EL (cell line): ENCODE results near the gene MYH7B.

Source experiments
- DNase-seq: peaks from one replicate; pipeline ENCODE4 v3.0.0-alpha.2; 2016

Gene MYH7B

GRCh38 chr20:34945315-34946077 lies 10.2 kb upstream of the MYH7B start:
- no peak for DNase-seq

- DNase-seq = no peak
Observed at GRCh38 chr20:34946661-34947060, 9.0 kb upstream of the MYH7B start.

DNA sequence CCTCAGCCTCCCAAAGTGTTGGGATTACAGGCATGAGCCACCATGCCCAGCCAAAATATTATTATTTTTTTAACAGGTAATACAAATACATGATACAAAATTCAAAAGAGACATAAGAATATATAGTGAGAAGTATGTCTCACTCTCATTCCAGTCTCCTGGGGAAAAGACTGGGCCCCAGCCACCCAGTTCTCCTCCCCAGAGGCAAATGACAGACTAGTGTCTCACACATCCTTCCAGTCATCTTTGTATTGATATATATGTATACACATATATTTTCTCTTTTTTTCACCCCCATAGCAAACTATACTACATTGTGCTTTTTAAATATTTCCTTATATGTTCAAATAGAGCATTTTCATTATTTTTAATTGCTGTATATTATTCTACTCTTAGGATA lies 8.3 kb upstream of the MYH7B start:
- no peak for DNase-seq

- peak; percentile 78 for DNase-seq
Observed at GRCh38 chr20:34948030-34948429, 7.6 kb upstream of the MYH7B start.

DNA sequence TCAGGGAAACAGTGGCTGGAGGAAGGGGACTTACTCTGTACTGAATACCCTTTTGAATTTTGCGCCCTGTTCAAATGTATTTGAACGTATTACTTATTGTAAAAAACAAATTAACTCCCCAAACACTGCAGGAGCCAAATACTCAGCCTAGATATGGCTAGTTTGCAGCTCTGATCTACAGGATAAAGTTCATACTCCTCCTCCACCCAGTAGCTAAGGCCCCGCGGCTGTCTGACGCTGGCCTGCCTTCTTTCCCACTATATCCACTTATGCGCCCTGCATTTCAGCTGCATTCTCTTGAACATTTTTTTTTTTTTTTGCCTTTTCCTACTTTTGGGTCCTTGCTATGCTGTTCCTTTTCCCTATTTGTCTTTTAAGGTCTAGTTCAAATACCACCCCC lies 6.5 kb upstream of the MYH7B start:
- no peak for DNase-seq

DNA sequence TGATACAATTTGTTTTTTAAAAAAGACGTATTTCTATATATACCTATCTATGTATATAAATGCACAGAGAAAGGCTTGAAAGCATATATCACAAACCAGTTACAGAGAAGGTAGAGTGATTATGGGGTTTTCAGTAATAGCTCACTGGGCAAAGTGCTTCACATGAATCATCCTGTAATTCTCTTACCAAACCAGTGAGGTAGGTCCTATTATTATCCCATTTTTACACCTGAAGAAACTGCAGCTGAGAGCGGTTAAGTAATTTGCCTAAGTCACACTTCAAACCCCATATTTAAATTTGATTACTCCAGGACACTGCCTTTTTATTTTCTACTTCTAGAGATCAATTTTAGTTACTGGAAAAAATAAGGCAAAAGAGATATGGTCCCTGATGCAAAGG lies 4.4 kb upstream of the MYH7B start:
- no peak for DNase-seq

- DNase-seq = no peak
Observed at GRCh38 chr20:34951652-34952051, 4.0 kb upstream of the MYH7B start.

DNA sequence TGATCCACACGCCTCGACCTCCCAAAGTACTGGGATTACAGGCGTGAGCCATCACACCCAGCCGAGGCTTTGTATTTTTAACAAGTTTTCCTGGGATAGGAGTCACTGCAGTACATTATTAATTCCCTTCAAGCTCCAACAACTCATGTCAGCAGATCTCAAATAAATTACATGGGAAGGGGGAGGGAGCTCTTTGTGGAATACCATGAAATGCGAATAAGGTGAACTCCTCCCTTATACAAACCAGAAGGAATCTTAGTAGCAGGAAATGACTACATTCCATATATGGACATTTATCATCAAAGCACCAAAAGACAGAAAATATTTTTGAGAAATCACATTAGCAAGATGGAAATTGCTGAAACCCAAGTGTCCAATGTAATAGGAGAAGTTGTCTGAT lies 3.0 kb upstream of the MYH7B start:
- DNase-seq = peak; percentile 18

DNA sequence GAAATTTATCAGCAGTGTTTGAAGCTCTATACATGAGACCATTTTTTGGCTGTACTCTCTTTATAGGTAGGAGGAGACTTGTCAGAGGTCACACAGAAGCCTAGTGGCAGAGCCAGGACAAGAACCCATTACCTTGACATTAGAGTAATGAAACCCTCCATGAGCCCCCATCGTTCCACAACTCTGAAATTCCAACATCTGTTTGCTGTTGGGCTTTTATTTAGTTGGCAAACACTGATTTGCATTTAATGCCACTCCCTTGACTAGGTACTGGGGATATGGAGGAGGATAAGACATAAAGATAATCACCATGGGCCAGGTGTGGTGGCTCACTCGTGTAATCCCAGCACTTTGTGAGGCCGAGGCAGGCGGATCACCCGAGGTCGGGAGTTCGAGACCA lies 1.7 kb upstream of the MYH7B start:
- no peak for DNase-seq

DNA sequence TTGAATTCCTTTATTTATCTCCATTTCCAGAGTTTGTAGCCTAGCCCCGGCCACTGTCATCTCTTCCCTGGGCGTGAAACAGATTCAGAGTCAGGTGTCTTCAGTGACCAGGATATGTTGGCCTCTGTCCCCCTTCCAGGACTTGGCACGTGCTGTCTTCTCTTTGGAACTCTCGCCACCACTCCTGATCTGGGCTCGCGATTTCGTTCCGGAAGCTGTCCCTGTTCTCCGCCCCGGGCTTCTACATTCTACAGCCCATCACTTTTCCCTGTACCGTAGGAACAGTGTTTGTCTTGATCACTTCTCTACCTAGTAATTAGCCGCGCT lies 801 bp upstream of the MYH7B start:
- peak; percentile 65 for DNase-seq

DNA sequence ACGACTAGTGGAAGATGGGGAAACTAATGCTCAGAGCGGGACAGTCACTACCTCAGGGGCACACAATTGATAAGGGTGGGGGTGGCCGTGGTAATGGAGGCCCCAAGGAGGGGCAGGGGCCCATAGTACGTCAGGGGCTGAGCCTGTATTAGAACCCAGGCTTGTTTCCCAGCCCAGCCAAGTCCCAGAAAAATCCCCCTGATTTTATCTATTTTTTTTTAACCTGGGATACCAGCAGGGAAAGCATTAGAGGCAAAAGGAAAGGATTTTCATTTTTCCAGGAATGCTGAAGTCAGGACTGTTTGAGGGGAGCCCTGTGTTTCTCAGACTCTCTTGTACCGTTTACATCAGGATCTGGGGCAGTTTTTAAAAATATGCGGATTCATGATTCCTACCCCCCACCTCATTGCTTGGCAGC lies 382 bp downstream of the MYH7B start:
- DNase-seq = no peak

- no peak for DNase-seq
Observed at GRCh38 chr20:34956751-34957472, 1.2 kb downstream of the MYH7B start.

- no peak for DNase-seq
Observed at GRCh38 chr20:34964486-34964885, 8.8 kb downstream of the MYH7B start.

GRCh38 chr20:34965051-34965450 lies 9.4 kb downstream of the MYH7B start:
- no peak for DNase-seq

GRCh38 chr20:34967421-34967820 lies 11.8 kb downstream of the MYH7B start:
- no peak for DNase-seq

DNA sequence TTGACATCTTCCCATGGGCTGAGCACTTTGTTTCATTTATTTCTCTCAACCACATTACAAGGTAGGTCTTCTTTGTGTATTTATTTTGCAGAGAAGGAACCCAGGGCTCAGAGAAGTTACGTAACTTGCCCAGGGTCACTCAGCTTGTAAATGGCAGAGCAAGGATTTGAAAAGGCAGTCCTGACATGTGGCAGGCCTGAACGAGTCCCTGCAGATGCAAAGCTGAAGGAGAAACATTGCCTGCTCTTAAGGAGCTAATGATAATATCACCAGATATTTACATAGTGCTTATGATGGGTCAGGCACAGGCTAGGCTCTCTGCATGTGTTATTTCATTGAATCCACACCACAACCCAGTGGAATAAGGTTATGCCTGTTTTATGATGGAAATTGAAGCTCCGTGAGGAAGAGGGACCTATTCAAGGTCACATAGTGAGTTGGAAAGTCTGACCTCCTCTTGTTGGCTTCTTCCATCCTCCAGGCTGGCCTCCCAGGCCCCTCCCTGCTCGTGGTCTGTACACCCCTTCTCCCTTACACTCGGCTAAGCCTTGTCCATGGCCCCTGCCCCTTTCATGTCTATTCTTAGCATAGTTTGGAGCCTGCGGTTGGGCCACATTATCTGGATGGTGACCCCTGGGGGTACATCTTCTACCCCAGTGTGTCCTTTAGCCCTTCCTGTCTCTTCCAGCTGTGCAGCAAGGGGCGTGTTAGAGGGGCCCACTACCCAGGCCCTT lies 12.5 kb downstream of the MYH7B start:
- DNase-seq = no peak

DNA sequence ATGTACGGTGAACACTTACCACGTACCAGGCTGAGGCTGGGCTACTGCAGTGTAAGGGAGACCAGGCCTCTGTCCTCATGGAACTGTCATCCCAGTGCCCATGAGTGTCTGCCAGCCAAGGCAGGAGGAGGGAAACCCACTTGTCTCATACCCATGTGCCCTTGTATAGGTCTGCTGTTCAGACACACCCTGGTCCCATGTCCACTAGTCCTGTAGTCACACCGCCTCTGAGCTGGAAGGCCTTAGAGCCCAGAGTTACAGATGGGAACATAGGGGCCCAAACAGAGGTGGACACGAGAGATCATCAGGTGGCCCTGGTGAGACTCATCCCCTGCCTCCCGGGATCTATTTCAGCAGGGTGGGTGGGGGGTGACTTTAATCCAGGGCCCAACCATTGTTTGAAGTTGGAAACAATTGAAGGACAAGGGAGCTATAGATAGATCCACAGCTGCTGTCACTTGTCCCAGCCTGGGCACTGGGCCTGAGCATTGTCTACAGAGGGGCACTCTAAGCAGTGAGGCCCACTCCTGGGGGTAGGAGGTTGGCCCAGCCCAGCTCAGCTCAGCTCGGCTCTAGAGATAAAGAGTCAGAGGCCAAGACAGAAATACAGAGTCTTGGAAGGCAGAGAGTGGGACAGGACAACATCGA lies 14.6 kb downstream of the MYH7B start:
- no peak for DNase-seq

DNA sequence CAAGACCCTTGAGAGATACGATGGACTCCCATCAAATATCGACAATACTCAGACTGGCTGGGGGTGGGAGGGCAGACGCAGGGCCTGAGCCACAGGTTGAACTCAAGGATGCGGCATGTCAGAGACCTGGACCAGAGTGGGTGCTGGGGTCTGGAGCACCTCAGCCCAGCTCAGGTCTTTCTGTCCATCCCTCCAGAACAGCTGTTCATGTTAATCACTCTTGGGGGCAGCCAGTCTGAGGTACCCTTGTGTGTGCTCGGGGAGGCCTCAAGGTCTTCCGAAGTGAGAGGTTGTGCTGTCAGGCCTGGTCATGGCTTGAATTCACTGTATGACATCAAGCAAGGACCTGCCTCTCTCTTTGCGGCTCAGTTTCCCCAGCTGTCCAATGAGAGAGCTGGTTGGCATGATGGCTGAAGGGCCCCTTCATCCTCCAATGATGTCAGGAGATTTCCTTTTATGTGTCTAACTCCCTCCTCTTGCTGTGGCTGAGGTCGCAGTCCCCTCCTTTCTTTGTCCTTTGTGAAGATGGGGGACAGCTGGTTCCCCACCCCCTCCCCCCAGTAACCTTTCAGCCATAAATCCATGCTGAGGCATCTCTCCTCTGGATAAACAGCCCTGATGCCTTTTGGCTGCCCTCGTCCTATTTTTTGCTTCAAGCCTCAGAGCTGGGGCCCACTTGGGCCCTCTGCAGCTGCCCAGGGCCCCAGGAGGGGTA lies 15.3 kb downstream of the MYH7B start:
- no peak for DNase-seq

DNA sequence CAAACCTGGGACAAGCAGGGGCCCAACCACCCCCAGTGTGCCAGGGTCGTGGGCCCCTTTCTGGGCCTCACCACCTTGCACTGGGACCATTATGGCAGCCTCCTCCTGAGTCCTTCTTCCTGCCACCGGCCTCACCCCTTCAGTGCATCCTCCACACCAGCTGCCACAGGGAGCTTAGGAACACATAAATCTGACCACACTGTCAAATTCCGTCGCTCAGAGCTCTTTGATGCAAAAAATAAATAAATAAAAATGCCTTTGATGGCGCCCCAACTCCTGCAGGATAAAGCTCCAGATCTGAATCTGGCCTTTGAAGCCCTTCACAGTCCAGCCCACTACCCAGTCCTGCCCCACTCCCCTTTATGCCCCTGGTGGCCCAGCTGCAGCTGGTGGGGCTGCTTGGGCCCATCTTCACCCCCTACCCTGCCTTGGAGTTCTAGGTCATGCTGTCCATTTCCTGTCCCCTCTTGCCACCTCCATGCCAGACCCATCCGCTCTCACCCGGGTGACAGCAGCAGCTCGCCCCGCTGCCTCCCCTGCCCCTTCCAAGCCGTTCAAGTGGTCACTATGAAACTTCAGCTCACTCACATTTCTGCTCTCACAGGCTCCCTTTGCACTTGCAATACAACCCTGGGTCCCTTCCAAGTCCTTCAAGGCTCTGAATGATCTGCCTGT lies 16.0 kb downstream of the MYH7B start:
- no peak for DNase-seq

GRCh38 chr20:34974246-34974645 lies 18.6 kb downstream of the MYH7B start:
- DNase-seq = no peak

DNA sequence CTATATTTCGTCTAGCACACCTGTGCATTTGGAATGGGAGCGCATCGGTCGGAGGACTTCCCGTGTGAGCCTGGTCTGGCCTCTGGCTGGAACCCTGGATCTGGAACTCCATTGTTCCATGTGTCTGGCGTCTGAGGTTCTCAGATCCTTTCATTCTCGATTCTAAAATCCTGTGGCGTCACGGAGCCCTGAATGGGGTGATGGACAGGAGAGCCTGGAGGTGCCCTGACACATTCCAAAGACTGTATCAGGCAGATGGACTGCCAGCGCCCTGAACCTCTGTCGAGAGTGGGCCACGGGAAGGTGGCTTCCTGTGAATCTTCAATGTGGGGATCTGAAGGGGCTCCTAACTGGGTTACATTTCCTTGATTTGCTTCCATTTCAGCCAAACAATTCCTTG lies 20.6 kb downstream of the MYH7B start:
- no peak for DNase-seq

DNA sequence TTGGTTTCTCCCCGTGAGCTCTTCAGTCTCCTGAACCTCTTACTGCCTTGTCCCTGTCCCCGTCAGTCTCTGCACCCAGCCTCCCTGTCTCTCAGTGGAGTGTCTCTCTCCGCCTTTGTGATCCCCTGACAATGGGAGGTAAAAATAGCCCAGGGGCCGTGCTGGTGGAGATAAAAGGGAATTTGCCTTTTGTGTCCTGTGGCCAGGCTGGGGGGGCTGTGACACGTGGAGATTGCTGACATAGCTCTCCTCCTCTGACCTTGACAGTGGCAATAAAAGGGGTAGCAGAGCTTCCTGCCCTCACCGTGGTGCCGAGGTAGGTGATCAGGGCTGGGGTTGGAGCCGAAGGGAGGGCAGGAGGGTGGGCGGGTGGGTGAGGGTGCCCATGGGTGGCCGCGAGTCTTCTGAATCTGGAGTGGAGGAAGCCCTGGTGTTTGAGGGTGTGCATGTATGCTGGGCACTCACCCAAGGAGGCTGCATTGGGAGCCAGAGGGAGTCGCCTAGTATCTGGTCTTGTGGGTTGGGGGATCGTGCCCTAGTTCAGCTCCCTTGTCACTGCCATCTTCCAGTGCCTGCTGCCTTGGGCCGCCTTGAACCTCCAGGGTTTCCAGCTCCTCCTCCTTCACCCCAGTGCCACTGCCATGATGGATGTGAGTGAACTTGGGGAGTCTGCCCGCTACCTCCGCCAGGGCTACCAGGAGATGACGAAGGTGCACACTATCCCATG lies 21.9 kb downstream of the MYH7B start:
- no peak for DNase-seq
